T-helper 1 cell treated with Interleukin-12 subunit alpha and Interleukin-12 subunit beta and Interleukin-4 antibody, amounts not matched to agents 30 μg/mL and 1 μg/mL, for 36 hours (primary cell): Measurements from ENCODE around the gene ZNF232.
A peak's percentile ranks its signal among the peaks of the same experiment; 100 is the strongest.
"Not testable (repeated sequence)": the region's sequence is repeated elsewhere in the genome, so short reads cannot be mapped to it uniquely, and the experiment has no call there.

Experiments
- H3K27ac Mint-ChIP-seq: one replicate; pipeline ENCODE4 v1.8.0; 2021; ENCODE audit warnings: mild to moderate bottlenecking, mixed read lengths
- H3K27me3 Mint-ChIP-seq: one replicate; pipeline ENCODE4 v1.8.0; 2021; ENCODE audit warnings: low read depth, mixed read lengths
- H3K36me3 Mint-ChIP-seq: one replicate; pipeline ENCODE4 v1.8.0; 2021; ENCODE audit warnings: low read depth, mixed read lengths
- H3K4me1 Mint-ChIP-seq: one replicate; pipeline ENCODE4 v1.8.0; 2021; ENCODE audit warnings: low read depth, mixed read lengths
- H3K4me3 Mint-ChIP-seq: one replicate; pipeline ENCODE4 v1.8.0; 2021; ENCODE audit warnings: mild to moderate bottlenecking, moderate library complexity, mixed read lengths
- H3K9me3 Mint-ChIP-seq: one replicate; pipeline ENCODE4 v1.8.0; 2021; ENCODE audit warnings: mixed read lengths

Gene ZNF232

GRCh38 chr17:5080591-5080990 lies 31.1 kb downstream of the ZNF232 start:
- Mint-ChIP-seq H3K4me3 (peak overlapping the region; percentile 27), H3K4me1 (peaks cover 14% of the 10 kb centered on the region), H3K9me3 (peaks cover 32% of the 10 kb centered on the region), H3K27ac (no peak overlapping the region), H3K36me3 (peaks cover 29% of the 10 kb centered on the region), H3K27me3 (no peaks in the 10 kb centered on the region)

- peak within 1 kb of the TSS; percentile 87 for H3K27ac Mint-ChIP-seq
- H3K27me3 Mint-ChIP-seq, result no peaks in the 10 kb centered on the region
- H3K4me3 Mint-ChIP-seq, result peak within 1 kb of the TSS; percentile 85
- H3K36me3 Mint-ChIP-seq, result peaks cover 19% of the 10 kb centered on the region
- peaks cover 23% of the 10 kb centered on the region for H3K9me3 Mint-ChIP-seq
- H3K4me1 Mint-ChIP-seq, result peaks cover 14% of the 10 kb centered on the region
Measured at GRCh38 chr17:5078106-5079028, 33.3 kb downstream of the ZNF232 start, which contains the start of gene ZFP3. ZFP3 (plus strand) TSS chr17:5078467; CDS start chr17:5091505, 13,038 bp downstream.

- H3K27me3 Mint-ChIP-seq, result no peaks in the 10 kb centered on the region
- H3K4me1 Mint-ChIP-seq, result peaks cover 14% of the 10 kb centered on the region
- peak overlapping the region; percentile 85 for H3K4me3 Mint-ChIP-seq
- H3K27ac Mint-ChIP-seq, result peak overlapping the region; percentile 87
- peaks cover 15% of the 10 kb centered on the region for H3K36me3 Mint-ChIP-seq
- peaks cover 20% of the 10 kb centered on the region for H3K9me3 Mint-ChIP-seq
Measured at GRCh38 chr17:5077781-5078105, 33.9 kb downstream of the ZNF232 start.

GRCh38 chr17:5077275-5077674 lies 34.4 kb downstream of the ZNF232 start:
- Mint-ChIP-seq H3K27ac (peak overlapping the region; percentile 45), H3K4me1 (peaks cover 14% of the 10 kb centered on the region), H3K4me3 (peak overlapping the region; percentile 85), H3K9me3 (peaks cover 16% of the 10 kb centered on the region), H3K36me3 (peaks cover 16% of the 10 kb centered on the region)
- not testable (repeated sequence) for H3K27me3 Mint-ChIP-seq

- H3K27me3 Mint-ChIP-seq, H3K27ac Mint-ChIP-seq, H3K4me3 Mint-ChIP-seq, H3K36me3 Mint-ChIP-seq: not testable (repeated sequence)
- Mint-ChIP-seq H3K9me3 (peaks cover 11% of the 10 kb centered on the region), H3K4me1 (peaks cover 13% of the 10 kb centered on the region)
Measured at GRCh38 chr17:5075472-5075871, 36.2 kb downstream of the ZNF232 start.

GRCh38 chr17:5069724-5070123 lies 42.0 kb downstream of the ZNF232 start:
- Mint-ChIP-seq H3K4me3 (no peak overlapping the region), H3K27me3 (peaks cover 4% of the 10 kb centered on the region)

GRCh38 chr17:5068236-5068635 lies 43.4 kb downstream of the ZNF232 start:
- no peaks in the 10 kb centered on the region for H3K4me1 Mint-ChIP-seq
- no peaks in the 10 kb centered on the region for H3K9me3 Mint-ChIP-seq
- H3K36me3 Mint-ChIP-seq, result peaks cover 2% of the 10 kb centered on the region
- H3K27me3 Mint-ChIP-seq, result peaks cover 4% of the 10 kb centered on the region
- no peak overlapping the region for H3K27ac Mint-ChIP-seq
- H3K4me3 Mint-ChIP-seq, result no peak overlapping the region

More at GRCh38 chr17:5069724-5070123, 42.0 kb downstream of the ZNF232 start:
- Mint-ChIP-seq H3K36me3 (peaks cover 2% of the 10 kb centered on the region), H3K4me1 (no peaks in the 10 kb centered on the region), H3K9me3 (no peaks in the 10 kb centered on the region), H3K27ac (no peak overlapping the region)

GRCh38 chr17:5065227-5065744 lies 46.4 kb downstream of the ZNF232 start:
- H3K36me3 Mint-ChIP-seq, result no peaks in the 10 kb centered on the region
- no peak overlapping the region for H3K27ac Mint-ChIP-seq
- peaks cover 4% of the 10 kb centered on the region for H3K27me3 Mint-ChIP-seq
- H3K9me3 Mint-ChIP-seq, result no peaks in the 10 kb centered on the region
- no peak overlapping the region for H3K4me3 Mint-ChIP-seq
- peaks cover 4% of the 10 kb centered on the region for H3K4me1 Mint-ChIP-seq
